ENCODE data around the gene ZNF70.

ZNF70 gene

GRCh38 chr22:23750714-23751440, at the start of gene ZNF70:
ZNF70 (minus strand) TSS chr22:23751112; CDS start chr22:23745140, 5,972 bp downstream.
- peak in 1 of 2 experiments; percentile 35 for DNase-seq

GRCh38 chr22:23796461-23796860, 45.5 kb upstream of the ZNF70 start:
- DNase-seq: no peak

DNA sequence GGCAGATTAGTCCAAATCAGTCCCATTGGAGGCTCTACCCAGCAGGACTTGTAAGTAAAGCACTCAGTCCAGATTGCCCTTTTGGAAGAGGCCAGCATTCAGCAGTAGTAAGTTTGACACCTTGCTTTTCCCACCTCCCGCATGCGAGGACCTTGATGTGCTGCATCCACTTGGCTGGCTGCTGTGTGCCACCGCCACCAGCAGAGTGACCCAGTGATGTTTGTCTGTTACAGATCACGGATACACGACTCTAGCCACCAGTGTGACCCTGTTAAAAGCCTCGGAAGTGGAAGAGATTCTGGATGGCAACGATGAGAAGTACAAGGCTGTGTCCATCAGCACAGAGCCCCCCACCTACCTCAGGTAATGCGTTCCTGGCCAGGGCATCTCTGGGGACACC, 42.4 kb upstream of the ZNF70 start:
- no peak for DNase-seq

DNA sequence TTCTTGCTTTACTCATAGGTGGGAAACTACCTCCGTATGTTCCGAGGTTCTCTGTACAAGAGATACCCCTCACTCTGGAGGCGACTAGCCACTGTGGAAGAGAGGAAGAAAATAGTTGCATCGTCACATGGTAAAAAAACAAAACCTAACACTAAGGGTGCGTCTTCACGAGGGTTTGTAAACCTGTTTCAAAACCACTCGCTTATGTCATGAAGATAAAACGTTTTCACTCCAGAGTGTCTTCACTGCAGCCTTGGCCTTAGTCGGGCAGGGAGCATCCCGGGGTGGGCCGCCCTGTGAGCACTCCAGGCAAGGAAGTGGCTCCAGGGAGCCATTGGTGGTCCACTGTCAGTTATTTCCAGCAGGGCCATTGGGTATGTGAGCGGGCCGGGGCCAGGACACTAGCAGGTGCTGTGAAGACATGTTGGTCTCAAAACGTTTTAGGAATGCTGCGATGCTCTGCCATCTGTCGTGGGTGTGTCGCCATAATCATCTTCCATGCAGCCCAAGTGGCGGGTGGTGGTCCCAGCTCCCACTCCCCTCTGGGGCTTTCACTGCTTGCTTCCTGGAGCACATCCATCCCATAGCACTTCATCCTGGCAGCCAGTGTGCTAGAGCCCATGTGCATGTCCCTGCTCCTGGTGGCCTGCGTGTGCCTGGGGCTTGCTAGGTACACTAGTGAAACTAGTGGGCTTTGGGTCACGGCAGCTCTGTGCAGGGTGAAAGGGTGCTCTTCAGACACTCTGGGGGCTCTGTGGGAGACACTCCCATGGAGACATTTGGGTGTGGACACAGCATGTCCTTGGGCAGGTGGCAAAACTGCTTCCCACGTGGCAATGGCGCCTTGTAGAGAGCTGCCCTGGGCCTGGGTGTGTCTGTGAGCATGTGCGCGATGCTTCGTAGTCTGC, 41.1 kb upstream of the ZNF70 start:
- DNase-seq: no peak

DNA sequence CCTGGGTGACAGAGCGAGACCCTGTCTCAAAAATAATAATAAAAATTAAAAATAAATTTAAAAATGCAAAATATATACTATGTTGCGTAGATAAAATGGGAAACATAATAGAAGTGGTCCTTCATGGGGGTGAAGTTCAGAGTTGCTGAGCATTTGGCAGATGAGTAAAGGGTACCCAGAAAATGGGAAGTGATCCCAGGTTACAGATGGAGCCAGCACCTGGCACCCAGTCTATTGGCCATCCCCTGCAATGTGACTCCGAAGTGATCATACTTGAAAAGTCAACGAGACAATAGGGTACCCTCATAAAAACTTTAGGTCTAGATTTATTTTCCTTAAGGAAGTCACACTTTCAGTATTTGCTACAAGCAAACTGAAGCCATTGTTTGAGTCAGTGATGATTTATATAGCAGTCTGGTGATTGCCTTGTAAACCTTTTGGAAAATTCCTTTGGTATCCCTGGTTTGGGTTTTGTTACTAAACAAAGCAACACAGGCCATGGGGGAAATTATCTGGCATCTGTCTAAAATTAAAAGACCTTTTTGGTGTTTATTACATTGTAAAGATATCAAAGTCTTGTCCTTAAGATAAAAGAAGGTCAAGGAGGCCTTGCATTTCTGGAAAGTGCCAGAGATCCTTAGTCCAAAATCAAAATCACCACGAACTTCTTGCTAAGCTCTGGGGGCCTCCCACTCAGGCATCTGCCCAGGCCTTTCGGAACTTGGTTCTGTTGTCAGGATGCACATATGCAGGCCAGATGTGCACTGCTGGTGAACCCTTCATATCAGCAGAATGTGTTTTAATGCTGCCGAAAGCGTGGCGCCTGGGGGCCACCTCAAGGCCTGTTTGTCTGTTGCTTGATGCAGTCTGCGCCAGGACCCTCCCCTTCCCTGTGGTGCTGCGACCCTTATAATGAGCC, 40.2 kb upstream of the ZNF70 start:
- DNase-seq: peak in 1 of 2 experiments; percentile 8

DNA sequence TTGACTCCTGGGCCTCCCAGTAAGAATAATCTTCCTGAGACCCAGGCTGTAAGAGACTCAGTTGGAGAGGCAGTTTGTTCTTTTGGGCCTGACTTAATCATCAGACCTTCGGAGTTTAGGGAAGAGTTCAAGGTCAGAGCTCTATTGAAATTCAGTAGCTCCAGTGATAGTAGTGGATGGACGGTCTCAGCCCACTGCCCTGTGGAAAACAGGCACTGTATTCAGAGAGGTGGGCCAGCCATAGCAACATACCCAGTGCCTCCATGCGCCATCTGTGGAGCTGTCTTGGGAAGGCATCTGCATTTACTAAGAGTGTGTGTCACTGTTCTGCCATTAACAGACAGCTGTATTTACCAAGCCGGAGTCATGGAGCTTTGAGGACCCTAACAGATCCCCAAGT, 38.7 kb upstream of the ZNF70 start:
- DNase-seq: no peak

DNA sequence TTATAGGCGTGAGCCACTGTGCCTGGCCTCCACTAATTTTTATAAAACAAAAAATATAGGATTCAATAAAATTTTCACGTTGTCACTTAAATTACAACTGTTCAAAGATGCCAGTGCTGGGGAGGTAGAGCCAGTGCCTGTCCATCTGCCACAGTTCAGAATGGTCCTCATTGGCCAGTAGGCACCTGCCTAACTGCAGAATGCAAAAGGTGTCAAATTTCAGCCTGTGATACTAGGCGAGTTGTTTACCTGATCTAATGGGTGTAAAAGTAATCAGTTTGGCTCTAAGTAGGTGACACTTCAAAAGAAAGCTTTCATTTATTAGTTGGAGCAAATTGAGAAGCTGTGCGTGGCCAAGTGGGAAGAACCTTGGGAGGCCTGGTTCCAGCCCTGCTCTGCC, 38.2 kb upstream of the ZNF70 start:
- no peak for DNase-seq

GRCh38 chr22:23787910-23788309, 37.0 kb upstream of the ZNF70 start:
- no peak for DNase-seq

GRCh38 chr22:23787600-23787896, 36.6 kb upstream of the ZNF70 start:
- no peak for DNase-seq

GRCh38 chr22:23786752-23787599, 36.1 kb upstream of the ZNF70 start, which contains the start of gene SMARCB1:
SMARCB1 (plus strand) TSS chr22:23786966; CDS start chr22:23787170, 204 bp downstream.
- DNase-seq: peak in 1 of 2 experiments; percentile 57

DNA sequence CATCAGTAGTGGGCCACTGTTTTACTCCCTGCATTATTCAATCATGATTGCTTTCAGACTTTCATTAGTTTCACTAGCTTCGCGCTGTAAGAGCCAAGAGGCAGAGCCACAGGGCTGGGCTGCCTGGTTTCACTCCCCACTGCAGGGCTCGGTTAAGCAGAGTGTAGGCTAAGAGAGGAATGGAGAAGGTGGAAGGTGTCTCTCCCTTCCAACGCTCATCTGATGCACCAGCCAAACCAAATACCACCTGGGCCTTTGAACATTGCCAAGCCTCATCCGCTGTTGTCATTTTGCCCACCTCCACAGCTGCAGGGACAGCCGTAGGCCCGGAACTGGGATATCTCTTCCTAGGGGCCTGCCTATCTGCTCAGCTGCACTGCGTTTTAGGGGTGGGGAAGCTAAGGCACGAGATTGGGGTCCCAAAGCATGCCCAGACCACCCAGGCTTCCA, 35.4 kb upstream of the ZNF70 start:
- no peak for DNase-seq

DNA sequence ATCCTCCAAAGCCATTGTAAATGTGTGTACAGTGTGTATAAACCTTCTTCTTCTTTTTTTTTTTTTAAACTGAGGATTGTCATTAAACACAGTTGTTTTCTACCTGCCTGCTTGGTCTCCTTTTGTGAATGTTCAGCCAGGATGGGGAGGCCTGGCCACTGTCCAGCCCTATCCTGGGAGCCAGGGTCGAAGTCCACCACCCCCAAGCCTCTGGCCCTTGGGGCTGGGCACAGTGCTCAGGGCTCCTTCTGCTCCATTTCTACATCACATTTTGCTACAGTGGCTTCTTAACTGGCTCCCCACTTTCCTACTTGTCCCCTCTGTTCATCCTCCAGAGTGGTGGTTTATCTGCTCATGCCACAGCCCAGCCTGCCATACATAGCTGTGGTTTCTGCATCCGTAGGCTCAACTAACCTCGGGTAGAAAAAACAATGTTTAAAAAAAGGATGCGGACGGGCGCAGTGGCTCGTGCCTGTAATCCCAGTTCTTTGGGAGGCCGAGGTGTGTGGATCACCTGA, 33.4 kb upstream of the ZNF70 start:
- DNase-seq: no peak

- no peak for DNase-seq
Measured at GRCh38 chr22:23783265-23784150, 32.6 kb upstream of the ZNF70 start.

DNA sequence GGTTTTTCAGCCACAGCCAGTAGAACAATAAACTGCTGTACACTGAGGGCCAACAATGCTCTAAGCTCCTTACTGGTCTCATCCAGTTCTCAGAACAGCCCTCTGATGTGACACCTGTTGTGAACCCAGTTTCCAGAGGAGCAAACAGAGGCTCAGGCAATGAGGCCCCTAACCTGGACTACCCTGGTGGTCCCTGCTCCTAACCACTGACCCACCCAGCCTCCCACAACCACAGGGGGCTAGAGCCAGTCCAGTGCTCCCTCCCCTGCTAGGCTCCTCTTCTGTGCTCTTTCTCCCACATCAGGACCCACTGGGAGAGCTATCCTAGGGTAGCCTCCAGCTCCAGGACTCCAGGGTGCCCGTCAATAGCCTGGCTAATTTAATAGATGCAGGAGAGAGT, 31.8 kb upstream of the ZNF70 start:
- no peak for DNase-seq

- no peak for DNase-seq
Measured at GRCh38 chr22:23782252-23782651, 31.3 kb upstream of the ZNF70 start.

GRCh38 chr22:23781511-23782183, 30.7 kb upstream of the ZNF70 start:
- DNase-seq: no peak

DNA sequence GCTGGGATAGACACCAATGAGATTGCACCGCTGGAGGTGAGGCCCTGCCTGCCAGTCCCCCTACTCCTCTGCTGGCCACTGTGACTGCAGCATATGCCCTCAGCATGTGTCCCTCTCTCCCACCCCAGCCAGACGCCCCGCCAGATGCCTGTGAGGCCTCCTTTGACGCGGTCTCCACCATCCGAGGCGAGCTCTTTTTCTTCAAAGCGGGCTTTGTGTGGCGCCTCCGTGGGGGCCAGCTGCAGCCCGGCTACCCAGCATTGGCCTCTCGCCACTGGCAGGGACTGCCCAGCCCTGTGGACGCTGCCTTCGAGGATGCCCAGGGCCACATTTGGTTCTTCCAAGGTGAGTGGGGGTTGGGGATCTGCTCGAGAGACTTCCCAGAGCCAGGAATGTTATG, 30.2 kb upstream of the ZNF70 start:
- DNase-seq: no peak

DNA sequence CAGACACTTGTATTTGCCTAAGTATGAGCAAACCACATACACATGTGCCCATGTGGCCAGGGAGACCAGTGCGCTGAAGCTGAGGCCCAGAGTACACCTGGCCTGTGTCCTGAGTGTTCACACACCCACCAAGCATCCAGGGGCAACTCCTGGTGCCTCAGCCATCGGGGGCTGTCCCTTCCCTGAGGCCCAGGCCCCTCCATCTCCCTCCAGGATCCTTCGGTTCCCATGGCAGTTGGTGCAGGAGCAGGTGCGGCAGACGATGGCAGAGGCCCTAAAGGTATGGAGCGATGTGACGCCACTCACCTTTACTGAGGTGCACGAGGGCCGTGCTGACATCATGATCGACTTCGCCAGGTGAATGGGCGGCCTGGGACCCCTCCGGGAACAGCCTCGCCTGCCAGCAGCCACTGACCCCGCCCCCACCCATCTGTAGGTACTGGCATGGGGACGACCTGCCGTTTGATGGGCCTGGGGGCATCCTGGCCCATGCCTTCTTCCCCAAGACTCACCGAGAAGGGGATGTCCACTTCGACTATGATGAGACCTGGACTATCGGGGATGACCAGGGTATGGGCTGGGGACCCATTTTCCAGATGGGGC, 29.3 kb upstream of the ZNF70 start:
- DNase-seq: no peak

GRCh38 chr22:23779731-23780130, 28.8 kb upstream of the ZNF70 start:
- DNase-seq: no peak

GRCh38 chr22:23779083-23779482, 28.2 kb upstream of the ZNF70 start:
- no peak for DNase-seq

All from cerebellar nuclear complex (tissue), 1 donor.